H1 (cell line): ENCODE measurements around the gene AMT. TPM values are rescaled to one million over a fixed set of nuclear protein-coding genes. Genes with fewer than 3 reads are reported as not detected.

Experiments used
- CTCF ChIA-PET: fragments of 300-600 bp; sonication (Branson Sonifier 250); formaldehyde crosslinking; loops from one replicate; lab custom pipeline; 2021; ENCODE audit not compliant: partially characterized antibody; lab: Charles Lee
- POLR2A ChIA-PET: fragments of 300-600 bp; sonication (Branson Sonifier 250); formaldehyde crosslinking; loops from one replicate; lab custom pipeline; 2021; ENCODE audit warnings: inconsistent platforms; ENCODE audit not compliant: partially characterized antibody; lab: Charles Lee
- DNase-seq, 2 experiments: peaks; one replicate each; pipeline versions ENCODE4 v3.0.0 to v3.0.0-alpha.2; 2010 to 2022; ENCODE audit warnings: low spot score in 2 of 2, low read depth in 1 of 2, mixed read lengths in 1 of 2
- FAIRE-seq: peaks from 2 replicates; lab custom pipeline; 2011; peaks lifted over from hg19 to GRCh38; lab: Jason Lieb, UNC
- H2AFZ ChIP-seq: 2 replicates; pipeline ENCODE4 v1.8.1; 2012; ENCODE audit warnings: low read length, inconsistent platforms
- H2AK5ac ChIP-seq: 2 replicates; pipeline ENCODE4 v1.6.1; 2013; ENCODE audit warnings: low read depth, low read length
- H2BK120ac ChIP-seq: replicated peaks from 2 replicates; pipeline ENCODE3; 2013; ENCODE audit warnings: low read depth, low read length, inconsistent platforms
- H2BK12ac ChIP-seq: 2 replicates; pipeline ENCODE4 v1.6.1; 2013; ENCODE audit warnings: low read depth, low read length
- H2BK15ac ChIP-seq: 2 replicates; pipeline ENCODE4 v1.6.1; 2013; ENCODE audit warnings: low read length
- H2BK20ac ChIP-seq: 2 replicates; pipeline ENCODE4 v1.6.1; 2013; ENCODE audit warnings: low read length
- H2BK5ac ChIP-seq: 2 replicates; pipeline ENCODE4 v1.6.1; 2013; ENCODE audit warnings: low read depth, low read length
- H3K14ac ChIP-seq: 2 replicates; pipeline ENCODE4 v1.6.1; 2013; ENCODE audit warnings: inconsistent platforms; ENCODE audit not compliant: insufficient read length
- H3K18ac ChIP-seq: 2 replicates; pipeline ENCODE4 v1.6.1; 2013; ENCODE audit warnings: low read length; ENCODE audit errors: extremely low read depth
- H3K23ac ChIP-seq: 2 replicates; pipeline ENCODE4 v1.6.1; 2013; ENCODE audit warnings: inconsistent platforms; ENCODE audit not compliant: insufficient read length
- H3K23me2 ChIP-seq: 2 replicates; pipeline ENCODE4 v1.6.1; 2013; ENCODE audit warnings: low read depth, low read length
- H3K27ac ChIP-seq: 2 replicates; pipeline ENCODE4 v1.6.1; 2011; ENCODE audit warnings: low read depth, low read length, inconsistent platforms
- H3K27me3 ChIP-seq, 4 experiments: replicated peaks in 1 of 4; 1 replicate in 1 of 4; 2 replicates in 3 of 4; pipeline versions ENCODE4 v1.6.1 to v1.8.1; 2011 to 2013; ENCODE audit warnings: low read length in 3 of 4, mild to moderate bottlenecking in 3 of 4, inconsistent platforms in 2 of 4, mixed read lengths in 2 of 4, moderate library complexity in 1 of 4; ENCODE audit not compliant: control insufficient read depth in 3 of 4, insufficient read depth in 3 of 4; ENCODE audit errors: extremely low read depth in 1 of 4
- H3K36me3 ChIP-seq, 4 experiments: 2 replicates each; pipeline versions ENCODE4 v1.6.1 to v1.8.1; 2011 to 2013; ENCODE audit warnings: mild to moderate bottlenecking in 4 of 4, low read length in 3 of 4, moderate library complexity in 2 of 4, control low read depth in 1 of 4, inconsistent platforms in 1 of 4; ENCODE audit not compliant: insufficient read depth in 4 of 4, control insufficient read depth in 2 of 4
- H3K4ac ChIP-seq: replicated peaks from 2 replicates; pipeline ENCODE3; 2013; ENCODE audit warnings: low read length, low read depth, mixed read lengths, inconsistent platforms; ENCODE audit not compliant: insufficient read length
- H3K4me1 ChIP-seq, 4 experiments: replicated peaks in 1 of 4; 1 replicate in 1 of 4; 2 replicates in 3 of 4; pipeline versions ENCODE4 v1.6.1 to v1.8.1; 2011 to 2013; ENCODE audit warnings: low read length in 3 of 4, inconsistent platforms in 2 of 4, mixed read lengths in 1 of 4; ENCODE audit not compliant: insufficient read depth in 4 of 4, control insufficient read depth in 3 of 4
- H3K4me2 ChIP-seq, 2 experiments: 2 replicates each; pipeline versions ENCODE4 v1.6.1 to v1.8.1; 2011 to 2013; ENCODE audit warnings: low read depth in 2 of 2, low read length in 2 of 2, control low read depth in 1 of 2, inconsistent platforms in 1 of 2, mild to moderate bottlenecking in 1 of 2; ENCODE audit not compliant: insufficient read depth in 1 of 2
- H3K4me3 ChIP-seq, 4 experiments: fragments of 200-600, 300-600 bp in 1 of 4; sonication (generic), shearing (Covaris generic), sonication (Bioruptor Twin) in 1 of 4; 2 replicates each; pipeline versions ENCODE4 v1.5.1 to v1.8.1; 2011 to 2016; ENCODE audit warnings: low read length in 4 of 4, low read depth in 3 of 4, control low read depth in 2 of 4, inconsistent platforms in 2 of 4, mild to moderate bottlenecking in 2 of 4, mixed read lengths in 1 of 4, moderate library complexity in 1 of 4; ENCODE audit not compliant: insufficient read depth in 2 of 4; ENCODE audit errors: extremely low read depth in 1 of 4
- H3K56ac ChIP-seq: replicated peaks from 2 replicates; pipeline ENCODE3; 2013; ENCODE audit warnings: low read depth, mild to moderate bottlenecking, mixed read lengths, low read length, inconsistent platforms; ENCODE audit not compliant: insufficient read length
- H3K79me1 ChIP-seq: 2 replicates; pipeline ENCODE4 v1.6.1; 2013; ENCODE audit warnings: low read depth, low read length, control low read depth
- H3K79me2 ChIP-seq, 2 experiments: 2 replicates each; pipeline versions ENCODE4 v1.6.1 to v1.8.1; 2012 to 2013; ENCODE audit warnings: low read length in 2 of 2, mild to moderate bottlenecking in 2 of 2, inconsistent platforms in 1 of 2; ENCODE audit not compliant: insufficient read depth in 2 of 2, control insufficient read depth in 1 of 2
- H3K9ac ChIP-seq, 4 experiments: replicated peaks in 1 of 4; 1 replicate in 1 of 4; 2 replicates in 3 of 4; pipeline versions ENCODE4 v1.6.1 to v1.8.1; 2011 to 2013; ENCODE audit warnings: low read depth in 3 of 4, low read length in 3 of 4, control low read depth in 2 of 4, mild to moderate bottlenecking in 2 of 4, moderate library complexity in 2 of 4, inconsistent platforms in 1 of 4; ENCODE audit errors: extremely low read depth in 1 of 4
- H3K9me3 ChIP-seq, 2 experiments: 2 replicates each; pipeline versions ENCODE4 v1.6.1 to v1.8.1; 2012 to 2013; ENCODE audit warnings: mild to moderate bottlenecking in 2 of 2, moderate library complexity in 2 of 2, control low read depth in 1 of 2, inconsistent platforms in 1 of 2, low read depth in 1 of 2, low read length in 1 of 2, mixed read lengths in 1 of 2; ENCODE audit not compliant: insufficient read depth in 2 of 2
- H4K20me1 ChIP-seq, 2 experiments: replicated peaks in 1 of 2; 2 replicates each; pipeline versions ENCODE3 to v1.8.1; 2011 to 2013; ENCODE audit warnings: inconsistent platforms in 2 of 2, low read length in 2 of 2, mild to moderate bottlenecking in 1 of 2; ENCODE audit not compliant: insufficient read depth in 2 of 2, control insufficient read depth in 1 of 2
- H4K5ac ChIP-seq: 2 replicates; pipeline ENCODE4 v1.6.1; 2013; ENCODE audit warnings: low read length, low read depth, mixed read lengths, inconsistent platforms; ENCODE audit not compliant: insufficient read length
- H4K8ac ChIP-seq: 2 replicates; pipeline ENCODE4 v1.8.0; 2013; ENCODE audit warnings: mild to moderate bottlenecking, moderate library complexity, low read length, inconsistent platforms; ENCODE audit not compliant: insufficient read depth; ENCODE audit errors: extremely low read depth
- H4K91ac ChIP-seq: replicated peaks from 2 replicates; pipeline ENCODE3; 2013; ENCODE audit warnings: low read length, mixed read lengths, inconsistent platforms; ENCODE audit not compliant: insufficient read length
- FOSL1 ChIP-seq: IDR thresholded peaks from 2 replicates; pipeline ENCODE4 v1.6.1; 2011; ENCODE audit warnings: mild to moderate bottlenecking, low read depth, low read length, moderate library complexity; ENCODE audit not compliant: insufficient read depth
- WGBS, 2 experiments: shearing (Covaris generic) in 1 of 2; methylation state at CpG; one replicate each; pipeline versions ENCODE4 v1.1.6 to v1.1.7; 2013 to 2015; ENCODE audit warnings: low lambda C conversion rate in 2 of 2, mixed read lengths in 2 of 2, inconsistent platforms in 1 of 2, low coverage in 1 of 2, missing lambda C conversion rate in 1 of 2; ENCODE audit not compliant: insufficient replicate concordance in 2 of 2, insufficient coverage in 1 of 2, insufficient read length in 1 of 2; ENCODE audit errors: extremely low coverage in 1 of 2, missing lambda C conversion rate in 1 of 2; 5-methylcytosine and 5-hydroxymethylcytosine counted together
- polyA plus RNA-seq, 7 experiments: library from polyadenylated mRNA; depleted of rRNA in 3 of 7; stranded (reverse) in 5 of 7; unstranded in 2 of 7; fragments of >200 nt in 5 of 7; fragments of 200-250 nt in 2 of 7; gene quantifications; 1 replicate in 5 of 7; 2 replicates in 1 of 7; 4 replicates in 1 of 7; pipeline versions ENCODE4 v1.2.1 to v1.2.3, GENCODE V29; 2011 to 2013; ENCODE audit warnings: missing spikeins in 2 of 7, mixed read lengths in 2 of 7
- total RNA-seq: library from RNA; stranded (reverse); fragmentation: NEBNext Ultra II Directional; extraction: Animal tissue kit (Norgen Biotek cat#: 25700); gene quantifications from 2 replicates; pipeline ENCODE4 v1.2.1, GENCODE V29; 2021

The AMT gene
- total and polyA plus RNA-seq, 2 of the 8 experiments (the other 6 are each of a cell fraction or from before 2014, with no cell fraction given) = 46.5 to 92.4 TPM

DNA sequence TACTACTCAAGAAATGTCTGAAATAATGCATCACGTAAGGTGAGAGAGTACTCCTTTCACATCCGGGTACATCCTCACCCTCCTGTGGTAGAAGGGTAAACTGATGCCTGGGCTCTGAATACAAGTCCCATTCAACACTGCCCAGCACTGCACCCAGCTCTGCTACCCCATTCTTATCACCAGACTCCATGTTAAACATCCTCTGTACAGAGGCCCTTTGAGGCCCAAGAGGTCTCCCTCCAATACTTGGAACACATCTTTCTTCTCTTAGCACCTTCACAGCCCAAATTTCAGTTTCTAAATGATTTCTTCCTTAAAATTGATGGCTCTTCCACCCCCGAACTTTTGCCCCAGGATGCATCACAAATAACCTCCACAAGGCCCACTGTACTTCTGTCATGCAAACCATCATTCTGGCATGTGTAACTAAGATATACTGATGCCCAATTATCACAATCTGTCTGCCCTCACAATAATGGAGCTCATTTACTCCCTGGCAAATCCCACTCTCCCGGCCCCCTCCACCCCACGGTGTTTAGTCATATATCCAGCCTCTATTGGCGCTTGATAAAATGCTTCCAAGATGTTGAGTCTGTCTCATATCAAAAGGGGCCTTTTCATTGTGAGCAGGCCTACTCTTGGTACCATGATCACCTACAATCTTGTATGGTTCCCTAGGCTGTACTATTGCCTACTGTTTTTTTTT is 51.5 kb downstream of the AMT start:
- no peak for DNase-seq
- Histone ChIP-seq H3K18ac (no peak overlapping the region), H2BK20ac (no peak overlapping the region), H3K79me1 (peaks cover 2% of the 10 kb centered on the region; the same call in 1 of the 2 replicates), H2AK5ac (no peak overlapping the region), H3K4ac (no peak overlapping the region), H3K4me1 (no peaks in the 10 kb centered on the region), H3K9ac (no peak overlapping the region), H2BK12ac (no peak overlapping the region), H2BK5ac (no peak overlapping the region), H2BK120ac (no peak overlapping the region), H3K27me3 (no peaks in the 10 kb centered on the region), H3K4me2 (no peak overlapping the region), H3K27ac (no peak overlapping the region), H3K23me2 (no peaks in the 10 kb centered on the region), H4K20me1 (peaks cover 0 to 11% of the 10 kb centered on the region in 2 experiments), H4K91ac (no peak overlapping the region), H3K9me3 (no peaks in the 10 kb centered on the region), H3K4me3 (no peak overlapping the region), H4K8ac (no peak overlapping the region), H2BK15ac (no peak overlapping the region), H3K36me3 (peaks cover 10 to 63% (median 26%) of the 10 kb centered on the region in 4 experiments; a peak in 7 of 8 replicates), H3K56ac (no peak overlapping the region), H3K23ac (no peak overlapping the region), H2AFZ (no peak overlapping the region), H3K14ac (no peak overlapping the region), H3K79me2 (peaks cover 0 to 23% of the 10 kb centered on the region in 2 experiments; a peak in 1 of 4 replicates), H4K5ac (no peak overlapping the region)
- CTCF ChIA-PET = interaction anchor here (0.6 to 1.3 kb wide), 3 partner anchors 10 to 44 kb away, joined by 3 to 4 read pairs (median 3); no protein-coding TSS in a partner anchor
- no peak for FAIRE-seq
- POLR2A ChIA-PET = interaction anchor here (0.6 to 2.3 kb wide), 7 partner anchors 12 to 1752 kb away, joined by 3 to 5 read pairs (median 3); partner anchors contain the start of genes INKA1, RHOA and TCTA
- 82% methylated on average over 6 of the region's 6 CpGs; no CpG with 5 or more reads in 1 of the 2 experiments for WGBS, 2 experiments
- TF ChIP-seq FOSL1 = no peak
